Measurements from ENCODE around the gene SULT2B1. TPM values are rescaled to one million over a fixed set of nuclear protein-coding genes. Genes with fewer than 3 reads are reported as not detected.

The SULT2B1 gene
- total RNA-seq, 2 experiments from 2014 or later, result not detected

GRCh38 chr19:48648134-48648533 lies 96.2 kb downstream of the SULT2B1 start:
- Mint-ChIP-seq H3K36me3 (ENCODE audit: low read depth) (no peaks in the 10 kb centered on the region), H3K27me3 (no peaks in the 10 kb centered on the region), H3K4me3 (peak overlapping the region; percentile 2), H3K27ac (peak overlapping the region; percentile 91), H3K4me1 (ENCODE audit: low read depth) (peaks cover 54% of the 10 kb centered on the region), H3K9me3 (no peaks in the 10 kb centered on the region)
- no peak for ATAC-seq (ENCODE audit: poor library complexity)
- CTCF ChIA-PET, result interaction anchor here (1.5 kb wide), 1 partner anchor 91 kb away, joined by 3 read pairs; no protein-coding TSS in a partner anchor
- Histone ChIP-seq H3K27ac (ENCODE audit: low read depth in 1 of 2, low read length in 2 of 2) (no peak overlapping the region), H3K36me3 (ENCODE audit: insufficient read depth, low read length) (no peaks in the 10 kb centered on the region), H3K27me3 (ENCODE audit: control insufficient read depth in 1 of 2, insufficient read depth in 2 of 2, low read length in 2 of 2) (no peaks in the 10 kb centered on the region), H3K4me1 (ENCODE audit: insufficient read depth, low read length) (peaks cover 48% of the 10 kb centered on the region), H3K4me3 (ENCODE audit: low read length) (no peak overlapping the region), H3K9me3 (ENCODE audit: control insufficient read depth in 1 of 2, insufficient read depth in 1 of 2, low read length in 2 of 2) (no peaks in the 10 kb centered on the region)
- POLR2A ChIA-PET, result interaction anchor here (1.6 kb wide), 1 partner anchor 14 kb away, joined by 4 read pairs; no protein-coding TSS in a partner anchor
- DNase-seq, result no peak
- intact Hi-C loops (cut with DNase I, micrococcal nuclease), result loop anchor here (5.0 kb wide), 2 partner anchors 189 to 319 kb away; partner anchors contain the start of genes FTL (in 1 of the 2) and HSD17B14 (in 1 of the 2)
- TF ChIP-seq, protein P1, sequence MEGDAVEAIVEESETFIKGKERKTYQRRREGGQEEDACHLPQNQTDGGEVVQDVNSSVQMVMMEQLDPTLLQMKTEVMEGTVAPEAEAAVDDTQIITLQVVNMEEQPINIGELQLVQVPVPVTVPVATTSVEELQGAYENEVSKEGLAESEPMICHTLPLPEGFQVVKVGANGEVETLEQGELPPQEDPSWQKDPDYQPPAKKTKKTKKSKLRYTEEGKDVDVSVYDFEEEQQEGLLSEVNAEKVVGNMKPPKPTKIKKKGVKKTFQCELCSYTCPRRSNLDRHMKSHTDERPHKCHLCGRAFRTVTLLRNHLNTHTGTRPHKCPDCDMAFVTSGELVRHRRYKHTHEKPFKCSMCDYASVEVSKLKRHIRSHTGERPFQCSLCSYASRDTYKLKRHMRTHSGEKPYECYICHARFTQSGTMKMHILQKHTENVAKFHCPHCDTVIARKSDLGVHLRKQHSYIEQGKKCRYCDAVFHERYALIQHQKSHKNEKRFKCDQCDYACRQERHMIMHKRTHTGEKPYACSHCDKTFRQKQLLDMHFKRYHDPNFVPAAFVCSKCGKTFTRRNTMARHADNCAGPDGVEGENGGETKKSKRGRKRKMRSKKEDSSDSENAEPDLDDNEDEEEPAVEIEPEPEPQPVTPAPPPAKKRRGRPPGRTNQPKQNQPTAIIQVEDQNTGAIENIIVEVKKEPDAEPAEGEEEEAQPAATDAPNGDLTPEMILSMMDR (IDR thresholded peaks at IDR 0.05), result no peak

Other genes with a start within 250 kb of the SULT2B1 start
- 100 to 1,000 TPM; 185 to 201 TPM for gene EMP3, start 226.6 kb upstream of the SULT2B1 start, total RNA-seq
- gene TMEM143, start 188.2 kb upstream of the SULT2B1 start, total RNA-seq, result 10 to 100 TPM in 1 of 2 experiments, 1 to 10 TPM in 1; 9.4 to 11.0 TPM
- gene SYNGR4, start 187.8 kb upstream of the SULT2B1 start, total RNA-seq, result not detected
- gene KDELR1, start 160.6 kb upstream of the SULT2B1 start, total RNA-seq, result 10 to 100 TPM; 32.2 to 39.6 TPM
- under 1 TPM in 1 of 2 experiments, not detected in 1; 0.06 TPM for gene GRIN2D, start 158.5 kb upstream of the SULT2B1 start, total RNA-seq
- 10 to 100 TPM; 21.4 to 21.7 TPM for gene GRWD1, start 106.2 kb upstream of the SULT2B1 start, total RNA-seq
- gene KCNJ14, start 96.6 kb upstream of the SULT2B1 start, total RNA-seq, result 1 to 10 TPM; 1.7 to 2.0 TPM
- 10 to 100 TPM; 23.4 to 25.3 TPM for gene CYTH2, start 82.8 kb upstream of the SULT2B1 start, total RNA-seq
- gene LMTK3, start 40.3 kb upstream of the SULT2B1 start, total RNA-seq, result 10 to 100 TPM; 15.6 to 18.9 TPM
- gene SPACA4, start 54.6 kb downstream of the SULT2B1 start, total RNA-seq, result not detected
- 1 to 10 TPM; 1.6 to 2.6 TPM for gene FAM83E, start 62.9 kb downstream of the SULT2B1 start, total RNA-seq
- 1,000 to 10,000 TPM; 2,820 to 2,913 TPM for gene RPL18, start 67.0 kb downstream of the SULT2B1 start, total RNA-seq
- gene SPHK2, start 67.3 kb downstream of the SULT2B1 start, total RNA-seq, result 10 to 100 TPM; 14.1 to 15.3 TPM
- gene DBP, start 85.2 kb downstream of the SULT2B1 start, total RNA-seq, result 10 to 100 TPM; 48.3 to 55.6 TPM
- 10 to 100 TPM; 11.0 to 12.4 TPM for gene CA11, start 94.0 kb downstream of the SULT2B1 start, total RNA-seq
- 1 to 10 TPM; 2.7 to 3.0 TPM for gene NTN5, start 120.8 kb downstream of the SULT2B1 start, total RNA-seq
- gene FUT2, start 143.8 kb downstream of the SULT2B1 start, total RNA-seq, result not detected
- gene MAMSTR, start 167.6 kb downstream of the SULT2B1 start, total RNA-seq, result under 1 TPM; 0.47 to 0.50 TPM
- gene RASIP1, start 188.4 kb downstream of the SULT2B1 start, total RNA-seq, result under 1 TPM; 0.55 to 0.56 TPM
- gene IZUMO1, start 194.7 kb downstream of the SULT2B1 start, total RNA-seq, result not detected
- not detected for gene FUT1, start 200.5 kb downstream of the SULT2B1 start, total RNA-seq
- not detected for gene FGF21, start 203.4 kb downstream of the SULT2B1 start, total RNA-seq